ENCODE data around the gene FADS3. TPM values are rescaled to one million over a fixed set of nuclear protein-coding genes. Genes with fewer than 3 reads are reported as not detected.

The FADS3 gene
- polyA plus RNA-seq, 4 donors: 16.2 to 21.5 (median 16.8) TPM

Other genes with a start within 250 kb of the FADS3 start
- 1 to 10 TPM; 3.3 to 5.5 (median 4.4) TPM for gene DAGLA, start 211.2 kb downstream of the FADS3 start, polyA plus RNA-seq (ENCODE audit: insufficient read length in 4 of 4)
- 10 to 100 TPM; 17.3 to 32.8 (median 22.9) TPM for gene MYRF, start 138.9 kb downstream of the FADS3 start, polyA plus RNA-seq (ENCODE audit: insufficient read length in 4 of 4)
- 100 to 1,000 TPM; 151 to 213 (median 165) TPM for gene TMEM258, start 98.9 kb downstream of the FADS3 start, polyA plus RNA-seq (ENCODE audit: insufficient read length in 4 of 4)
- 10 to 100 TPM; 36.6 to 47.7 (median 38.5) TPM for gene FEN1, start 98.6 kb downstream of the FADS3 start, polyA plus RNA-seq (ENCODE audit: insufficient read length in 4 of 4)
- gene FADS1, start 74.5 kb downstream of the FADS3 start, polyA plus RNA-seq (ENCODE audit: insufficient read length in 4 of 4): 10 to 100 TPM; 37.0 to 44.4 (median 43.7) TPM
- 100 to 1,000 TPM in 2 of 4 donors, 10 to 100 TPM in 2; 82.9 to 117 (median 98.9) TPM for gene FADS2, start 63.2 kb downstream of the FADS3 start, polyA plus RNA-seq (ENCODE audit: insufficient read length in 4 of 4)
- gene RAB3IL1, start 26.0 kb upstream of the FADS3 start, polyA plus RNA-seq (ENCODE audit: insufficient read length in 4 of 4): 10 to 100 TPM; 18.8 to 28.5 (median 23.5) TPM
- 1 to 10 TPM; 3.7 to 6.8 (median 4.9) TPM for gene BEST1, start 58.8 kb upstream of the FADS3 start, polyA plus RNA-seq (ENCODE audit: insufficient read length in 4 of 4)
- gene FTH1, start 76.1 kb upstream of the FADS3 start, polyA plus RNA-seq (ENCODE audit: insufficient read length in 4 of 4): 1,000 to 10,000 TPM; 2,075 to 2,330 (median 2,257) TPM
- gene INCENP, start 232.5 kb upstream of the FADS3 start, polyA plus RNA-seq (ENCODE audit: insufficient read length in 4 of 4): 10 to 100 TPM; 31.6 to 42.7 (median 39.0) TPM